ENCODE data around the gene SNAI3.

DNA sequence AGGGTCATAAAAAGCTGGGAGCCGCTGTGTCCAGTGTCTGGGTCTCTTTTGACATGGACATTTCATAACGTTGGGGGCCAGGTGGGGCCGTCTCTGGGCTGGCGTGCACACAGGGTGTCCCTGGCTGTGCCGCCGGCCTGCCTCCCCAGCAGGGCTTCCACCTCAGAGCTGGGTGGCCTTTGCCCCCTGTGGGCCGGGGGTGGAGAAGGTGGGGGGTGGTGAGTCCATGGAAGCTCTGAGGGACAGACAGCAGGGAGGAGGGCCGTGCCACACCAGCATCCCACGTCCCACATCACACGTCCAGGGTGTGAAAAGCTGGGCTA lies 908 bp upstream of the SNAI3 start:
- TF ChIP-seq POLR2A (IDR thresholded peaks at IDR 0.05) (no peak), POLR2AphosphoS5 (IDR thresholded peaks at IDR 0.05) (no peak), CTCF (IDR thresholded peaks at IDR 0.05) (no peak), EP300 (IDR thresholded peaks at IDR 0.05) (no peak)

All from stomach (tissue), 4 donors.